ENCODE measurements around the gene A2M. TPM values are rescaled to one million over a fixed set of nuclear protein-coding genes. Genes with fewer than 3 reads are reported as not detected.

A2M gene
- total and polyA plus RNA-seq, 2 of the 8 experiments (the other 6 are each of a cell fraction or from before 2014, with no cell fraction given): 0.15 TPM; not detected in 1

GRCh38 chr12:9043766-9044165 is 72.0 kb downstream of the A2M start:
- Histone ChIP-seq H4K8ac (ENCODE audit: extremely low read depth, insufficient read depth, low read length) (no peak overlapping the region), H2BK15ac (ENCODE audit: low read length) (no peak overlapping the region), H3K4me1 (replicated peaks in 1 of 4; ENCODE audit: control insufficient read depth in 3 of 4, insufficient read depth in 4 of 4, low read length in 3 of 4) (no peaks in the 10 kb centered on the region), H3K23ac (ENCODE audit: insufficient read length) (no peak overlapping the region), H3K27ac (ENCODE audit: low read depth, low read length) (no peak overlapping the region), H3K9ac (replicated peaks in 1 of 4; ENCODE audit: extremely low read depth in 1 of 4, low read depth in 3 of 4, low read length in 3 of 4) (no peak overlapping the region), H3K79me1 (ENCODE audit: low read depth, low read length) (no peaks in the 10 kb centered on the region), H4K20me1 (replicated peaks in 1 of 2; ENCODE audit: control insufficient read depth in 1 of 2, insufficient read depth in 2 of 2, low read length in 2 of 2) (no peaks in the 10 kb centered on the region), H3K79me2 (ENCODE audit: control insufficient read depth in 1 of 2, insufficient read depth in 2 of 2, low read length in 2 of 2) (no peaks in the 10 kb centered on the region), H2AK5ac (ENCODE audit: low read depth, low read length) (no peak overlapping the region), H2BK120ac (replicated peaks; ENCODE audit: low read depth, low read length) (no peak overlapping the region), H4K5ac (ENCODE audit: insufficient read length, low read depth, low read length) (no peak overlapping the region), H2BK20ac (ENCODE audit: low read length) (no peak overlapping the region), H3K4me2 (ENCODE audit: insufficient read depth in 1 of 2, low read depth in 2 of 2, low read length in 2 of 2) (no peak overlapping the region), H2BK5ac (ENCODE audit: low read depth, low read length) (no peak overlapping the region), H3K4ac (replicated peaks; ENCODE audit: insufficient read length, low read depth, low read length) (no peak overlapping the region), H3K56ac (replicated peaks; ENCODE audit: insufficient read length, low read depth, low read length) (no peak overlapping the region), H3K14ac (ENCODE audit: insufficient read length) (no peak overlapping the region), H3K9me3 (ENCODE audit: insufficient read depth in 2 of 2, low read depth in 1 of 2, low read length in 1 of 2) (no peaks in the 10 kb centered on the region), H4K91ac (replicated peaks; ENCODE audit: insufficient read length, low read length) (no peak overlapping the region), H3K4me3 (ENCODE audit: extremely low read depth in 1 of 4, insufficient read depth in 2 of 4, low read depth in 3 of 4, low read length in 4 of 4) (no peak overlapping the region), H3K18ac (ENCODE audit: extremely low read depth, low read length) (no peak overlapping the region), H3K23me2 (ENCODE audit: low read depth, low read length) (no peaks in the 10 kb centered on the region), H3K36me3 (ENCODE audit: control insufficient read depth in 2 of 4, insufficient read depth in 4 of 4, low read length in 3 of 4) (no peaks in the 10 kb centered on the region), H2AFZ (ENCODE audit: low read length) (no peak overlapping the region), H3K27me3 (replicated peaks in 1 of 4; ENCODE audit: control insufficient read depth in 3 of 4, extremely low read depth in 1 of 4, insufficient read depth in 3 of 4, low read length in 3 of 4) (no peaks in the 10 kb centered on the region), H2BK12ac (ENCODE audit: low read depth, low read length) (no peak overlapping the region)
- DNase-seq (ENCODE audit: low read depth in 1 of 2, low spot score in 2 of 2): no peak
- CTCF ChIA-PET (ENCODE audit: partially characterized antibody): interaction anchor here (0.5 to 0.6 kb wide), 2 partner anchors 399 to 980 kb away, joined by 3 read pairs; no protein-coding TSS in a partner anchor
- POLR2A ChIA-PET (ENCODE audit: partially characterized antibody): interaction anchor here (0.8 kb wide), 1 partner anchor 15 kb away, joined by 3 read pairs; no protein-coding TSS in a partner anchor
- WGBS, 2 experiments (ENCODE audit: extremely low coverage in 1 of 2, insufficient coverage in 1 of 2, insufficient read length in 1 of 2, insufficient replicate concordance in 2 of 2, low coverage in 1 of 2, low lambda C conversion rate in 2 of 2, missing lambda C conversion rate in 1 of 2): 88% methylated on average over 2 of the region's 2 CpGs; no CpG with 5 or more reads in 1 of the 2 experiments
- no peak for FAIRE-seq
- TF ChIP-seq KDM5A (IDR thresholded peaks at IDR 0.05; ENCODE audit: low read length) (no peak), BACH1 (IDR thresholded peaks at IDR 0.05; ENCODE audit: low read length) (no peak), HDAC6 (IDR thresholded peaks at IDR 0.05; ENCODE audit: low read depth, low read length) (no peak), HDAC2 (IDR thresholded peaks at IDR 0.05; ENCODE audit: borderline replicate concordance in 1 of 2, low read depth in 2 of 2, low read length in 2 of 2) (no peak), USF2 (IDR thresholded peaks at IDR 0.05; ENCODE audit: low read length) (no peak), RXRA (IDR thresholded peaks at IDR 0.05; ENCODE audit: insufficient read depth, low read depth, low read length) (no peak), SP4 (IDR thresholded peaks at IDR 0.05; ENCODE audit: low read length) (no peak), SP2 (IDR thresholded peaks at IDR 0.05; ENCODE audit: low read length) (no peak), ZNF274 (IDR thresholded peaks at IDR 0.05; ENCODE audit: borderline replicate concordance, extremely low read depth, low read length) (no peak), EGR1 (IDR thresholded peaks at IDR 0.05; ENCODE audit: borderline replicate concordance, low read depth, low read length) (no peak), KDM1A (IDR thresholded peaks at IDR 0.05; ENCODE audit: borderline replicate concordance, low read length) (no peak)
- TF ChIP-seq, protein P1, sequence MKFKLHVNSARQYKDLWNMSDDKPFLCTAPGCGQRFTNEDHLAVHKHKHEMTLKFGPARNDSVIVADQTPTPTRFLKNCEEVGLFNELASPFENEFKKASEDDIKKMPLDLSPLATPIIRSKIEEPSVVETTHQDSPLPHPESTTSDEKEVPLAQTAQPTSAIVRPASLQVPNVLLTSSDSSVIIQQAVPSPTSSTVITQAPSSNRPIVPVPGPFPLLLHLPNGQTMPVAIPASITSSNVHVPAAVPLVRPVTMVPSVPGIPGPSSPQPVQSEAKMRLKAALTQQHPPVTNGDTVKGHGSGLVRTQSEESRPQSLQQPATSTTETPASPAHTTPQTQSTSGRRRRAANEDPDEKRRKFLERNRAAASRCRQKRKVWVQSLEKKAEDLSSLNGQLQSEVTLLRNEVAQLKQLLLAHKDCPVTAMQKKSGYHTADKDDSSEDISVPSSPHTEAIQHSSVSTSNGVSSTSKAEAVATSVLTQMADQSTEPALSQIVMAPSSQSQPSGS (IDR thresholded peaks at IDR 0.05; ENCODE audit: low read length): no peak

Data from H1 (cell line).